GM15510 (cell line): ENCODE data around the gene GPR153.

Source experiments
- POLR2A ChIP-seq: IDR thresholded peaks from 3 replicates; pipeline ENCODE4 v1.6.1; 2011; ENCODE audit warnings: borderline replicate concordance; ENCODE audit not compliant: insufficient read length; ENCODE audit errors: extremely low read depth

GPR153 gene

DNA sequence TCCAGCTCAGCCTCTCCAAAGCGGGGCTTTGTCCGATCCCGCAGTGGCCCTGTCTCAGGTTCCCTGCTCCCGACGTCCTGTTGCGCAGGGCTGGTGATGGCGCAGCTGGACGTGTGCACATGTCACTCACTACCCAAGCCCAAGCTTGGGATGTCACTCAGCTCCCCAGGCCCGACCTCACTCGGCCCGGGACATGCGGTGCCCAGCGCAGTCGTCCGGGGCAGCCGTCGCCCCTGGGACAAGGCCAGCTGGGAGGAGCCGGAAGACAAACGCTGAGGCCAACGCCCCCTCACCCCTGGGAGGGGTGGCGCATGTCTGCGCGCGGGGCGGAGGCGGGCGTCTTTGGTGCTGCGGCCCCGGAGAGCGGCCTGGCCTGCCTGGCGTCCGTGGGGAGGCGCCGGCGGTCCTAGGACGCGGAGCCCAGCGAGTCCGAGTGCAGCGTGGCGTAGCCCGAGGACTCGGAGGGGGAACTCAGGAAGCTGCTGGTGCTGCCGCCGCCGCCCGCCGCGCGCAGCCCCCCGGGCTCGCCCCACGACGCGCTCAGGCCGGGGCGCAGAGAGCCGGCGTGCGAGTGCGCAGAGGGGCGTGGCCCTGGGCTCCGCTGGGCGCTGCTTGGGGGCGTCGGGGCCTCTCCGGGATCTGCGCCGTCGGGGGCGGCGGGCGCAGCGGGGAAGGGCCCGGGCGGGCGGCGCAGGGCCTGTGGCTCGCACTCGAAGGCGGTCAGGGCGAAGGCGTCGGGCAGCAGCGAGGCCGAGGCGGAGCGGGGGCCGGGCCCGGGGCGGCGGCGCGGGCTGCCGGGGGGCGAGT is 11.8 kb downstream of the GPR153 start:
- TF ChIP-seq POLR2A, result no peak

DNA sequence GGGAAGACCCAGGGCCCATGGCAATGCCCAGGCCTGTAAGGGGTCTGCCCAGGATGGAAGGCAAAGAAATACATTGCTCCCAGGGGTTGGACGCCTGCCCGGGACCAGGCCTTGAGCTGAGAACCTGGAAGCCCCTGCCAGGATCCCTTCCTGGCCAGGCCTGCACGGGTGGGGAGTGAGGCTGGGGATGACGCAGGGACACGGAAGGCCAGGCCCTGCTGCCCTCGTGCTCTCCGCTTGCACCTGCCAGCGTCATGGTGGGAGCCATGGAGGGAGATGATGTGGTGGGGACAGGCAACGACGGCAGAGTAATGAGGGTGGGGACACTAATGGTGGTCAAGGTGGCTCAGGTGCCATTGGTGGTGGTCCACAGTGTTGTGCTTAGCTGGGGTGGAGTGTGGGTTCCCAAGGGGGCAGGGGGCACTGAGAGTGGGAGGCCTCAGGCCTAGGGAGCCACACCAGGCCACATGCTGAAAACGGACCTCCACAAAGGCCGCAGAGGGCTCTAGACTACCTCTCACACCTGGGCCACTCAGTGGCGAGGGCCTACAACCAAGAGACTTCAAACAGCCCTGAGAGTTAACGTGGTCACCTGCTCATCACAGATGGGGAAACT is 12.6 kb downstream of the GPR153 start:
- no peak for TF ChIP-seq POLR2A

DNA sequence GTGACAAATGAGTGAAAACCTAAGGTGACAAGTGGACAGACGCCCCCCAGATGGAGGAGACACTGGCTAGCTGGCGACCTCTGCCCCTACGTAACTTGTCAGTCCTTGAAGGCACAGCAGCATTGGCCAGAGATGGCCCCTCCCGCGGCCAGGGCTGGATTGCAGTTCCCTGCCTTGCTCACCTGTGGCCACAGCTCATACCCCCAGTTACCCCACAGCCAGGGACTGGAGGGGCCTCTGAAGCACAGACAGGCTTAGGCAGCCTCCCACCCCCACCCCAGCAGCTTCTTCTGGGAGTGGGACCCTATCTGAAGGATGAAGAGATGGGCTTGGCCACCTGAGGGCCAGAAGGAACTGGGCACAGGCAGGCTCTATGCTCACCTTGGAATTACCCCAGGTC is 13.2 kb downstream of the GPR153 start:
- TF ChIP-seq POLR2A, result no peak

DNA sequence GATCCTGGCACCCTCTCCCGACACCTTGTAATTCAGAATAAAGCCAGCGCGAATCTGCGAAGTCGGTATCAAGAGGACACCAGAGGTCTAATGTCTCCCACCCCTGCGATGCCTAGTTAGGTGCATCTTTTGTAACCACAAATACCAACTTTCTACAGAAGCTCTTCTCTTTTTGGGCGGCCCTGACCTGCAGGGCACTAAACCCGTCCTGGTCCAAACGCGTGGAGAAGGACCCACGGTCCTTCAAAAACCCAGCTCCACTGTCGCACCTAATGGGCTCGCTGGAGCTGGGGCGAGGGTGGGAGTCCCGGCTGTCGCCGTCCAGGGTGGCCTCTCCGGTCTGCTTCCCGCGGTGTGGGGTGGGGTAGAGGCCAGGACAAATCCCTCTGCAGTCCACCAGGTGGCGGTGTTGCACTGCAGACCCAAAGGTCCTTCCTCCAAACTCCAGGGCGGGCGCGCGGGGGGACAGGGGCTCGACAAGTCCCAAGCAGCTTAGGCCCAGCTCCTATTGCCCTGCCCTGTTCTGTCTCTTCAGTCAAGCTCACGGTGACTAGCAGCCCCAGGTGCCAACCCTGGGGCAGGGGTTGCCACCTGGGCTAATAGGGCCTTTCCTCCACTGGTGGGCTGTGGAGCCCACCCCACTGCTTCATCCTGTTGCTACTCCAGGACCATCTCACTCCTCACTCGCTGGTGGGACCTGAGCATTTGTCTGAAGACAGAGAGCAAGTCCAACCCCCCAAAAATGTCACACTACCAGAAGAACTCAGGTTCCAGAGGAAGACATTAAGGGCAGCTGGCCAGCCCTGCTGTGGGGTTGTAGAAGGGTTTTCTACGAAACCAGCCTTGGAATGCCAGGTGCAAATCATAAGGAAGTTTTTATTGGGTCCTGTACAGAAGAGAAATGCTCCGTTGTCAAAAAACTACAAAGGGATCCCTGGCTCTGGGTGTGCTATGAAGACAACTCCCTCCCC is 14.1 kb downstream of the GPR153 start:
- TF ChIP-seq POLR2A, result no peak

DNA sequence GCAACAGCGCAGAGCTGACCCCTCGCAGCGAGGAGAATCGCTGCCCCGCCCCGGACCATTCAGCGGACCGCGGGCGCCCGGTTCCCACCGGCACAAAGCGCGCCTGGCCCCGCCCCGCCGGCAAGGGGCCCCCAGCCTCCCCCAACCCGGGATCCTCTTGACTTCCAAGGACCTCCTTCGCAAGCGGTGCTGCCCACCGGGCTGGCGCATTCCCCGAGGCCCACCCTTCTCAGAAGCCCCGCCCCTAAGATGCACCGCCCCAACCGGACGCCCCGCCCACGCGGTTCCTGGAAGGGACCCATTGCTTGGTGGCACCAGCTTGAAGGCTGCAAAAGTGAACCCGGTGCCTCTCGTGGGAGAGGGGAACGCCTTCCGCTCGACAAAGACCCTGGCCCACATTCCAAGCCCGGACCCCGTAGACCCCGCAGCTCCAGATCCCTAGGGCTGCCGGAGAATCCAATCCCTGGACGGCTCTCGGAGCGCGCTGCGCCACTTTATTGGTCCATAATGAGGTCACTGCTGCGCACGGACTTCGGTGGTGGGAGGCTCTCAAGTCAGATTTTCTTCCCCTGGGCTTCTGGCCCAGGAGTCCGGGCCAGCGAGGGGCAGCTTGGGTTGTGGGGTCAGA is 14.9 kb downstream of the GPR153 start:
- no peak for TF ChIP-seq POLR2A

DNA sequence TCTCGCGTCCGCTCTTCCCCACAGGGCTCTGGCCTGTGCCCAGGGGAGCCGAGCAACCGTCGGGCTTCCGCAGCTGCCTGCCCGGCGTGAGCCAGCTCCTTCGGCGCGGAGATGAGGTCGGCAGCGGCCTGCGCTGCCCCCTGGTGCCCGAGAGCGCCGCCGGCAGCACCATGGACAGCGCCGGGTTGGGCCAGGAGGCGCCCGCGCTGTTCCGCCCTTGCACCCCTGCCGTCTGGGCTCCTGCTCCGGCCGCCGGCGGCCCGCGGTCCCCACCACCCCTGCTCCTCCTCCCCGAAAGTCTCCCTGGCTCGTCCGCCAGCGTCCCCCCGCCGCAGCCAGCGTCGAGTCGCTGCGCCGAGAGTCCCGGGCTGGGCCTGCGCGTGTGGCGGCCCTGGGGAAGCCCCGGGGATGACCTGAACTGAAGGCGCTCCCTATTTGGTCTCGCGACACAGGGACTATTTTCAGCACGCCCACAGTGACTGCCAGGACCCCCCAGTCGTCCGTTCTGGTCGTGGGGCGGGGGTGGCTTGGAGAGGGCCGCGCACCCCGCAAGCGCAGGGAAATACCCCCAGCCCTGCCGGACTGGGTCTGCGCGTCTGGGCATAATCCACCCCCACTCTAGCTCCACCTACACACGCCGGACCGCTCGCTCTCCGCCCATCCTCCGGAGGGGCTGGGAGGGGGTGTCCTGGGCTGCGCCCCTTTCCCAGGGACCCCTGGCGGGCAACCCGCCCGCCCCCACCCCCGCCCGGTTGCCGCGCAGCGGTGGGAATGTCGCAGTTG is 15.6 kb downstream of the GPR153 start:
- no peak for TF ChIP-seq POLR2A

DNA sequence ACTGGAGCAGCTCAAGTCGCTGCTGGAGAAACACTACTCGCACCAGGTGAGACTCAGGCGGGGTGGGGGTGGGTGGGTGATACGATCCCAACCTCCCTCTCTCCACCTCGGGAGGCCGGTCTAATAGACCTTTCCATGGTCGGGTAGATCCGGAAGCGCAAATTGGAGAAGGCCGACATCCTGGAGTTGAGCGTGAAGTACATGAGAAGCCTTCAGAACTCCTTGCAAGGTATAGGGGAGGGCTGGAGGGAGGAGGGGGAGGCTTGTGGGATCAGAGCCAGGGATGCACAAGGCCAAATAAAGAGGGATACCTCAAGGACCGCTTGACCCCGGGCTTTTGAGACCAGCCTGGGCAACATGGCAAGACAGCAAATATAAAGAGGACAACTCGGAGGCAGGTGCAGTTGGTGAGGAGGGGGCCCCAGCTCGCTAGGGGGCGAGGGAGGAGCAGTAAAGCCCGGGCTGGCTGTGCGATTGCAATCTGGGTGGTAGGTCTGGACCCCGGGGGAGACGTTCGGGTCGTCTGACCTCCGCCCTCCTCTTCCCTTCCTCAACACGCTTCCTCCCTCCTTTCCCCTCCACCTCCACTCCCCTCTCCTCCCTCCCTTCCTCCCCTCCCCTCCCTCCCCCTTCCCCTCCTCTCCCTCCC is 16.4 kb downstream of the GPR153 start:
- TF ChIP-seq POLR2A, result no peak

DNA sequence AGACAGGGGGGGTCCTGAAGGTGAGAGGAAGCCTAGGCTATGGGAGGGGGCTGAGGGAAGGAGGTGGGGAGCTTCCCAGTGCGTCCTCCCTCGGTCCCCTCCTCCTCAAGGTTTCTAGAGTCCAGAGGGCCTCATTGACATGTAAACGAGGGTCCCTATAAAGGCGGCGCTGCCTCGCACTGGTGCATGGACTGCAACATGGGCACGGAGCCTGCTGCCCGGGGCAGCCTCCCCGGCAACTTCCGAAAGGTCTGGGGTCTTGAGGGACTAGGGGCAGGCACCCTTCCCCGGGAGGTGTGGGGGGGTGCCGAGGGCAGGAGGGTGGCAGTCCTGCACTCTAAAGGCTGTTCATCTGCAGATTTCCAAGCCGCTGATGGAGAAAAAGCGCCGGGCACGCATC is 16.9 kb downstream of the GPR153 start, which contains the start of gene HES3:
HES3 (plus strand) TSS at position 187 of the 400 bp plus-strand sequence; CDS start at position 374, 187 bp downstream.
- TF ChIP-seq POLR2A, result no peak

DNA sequence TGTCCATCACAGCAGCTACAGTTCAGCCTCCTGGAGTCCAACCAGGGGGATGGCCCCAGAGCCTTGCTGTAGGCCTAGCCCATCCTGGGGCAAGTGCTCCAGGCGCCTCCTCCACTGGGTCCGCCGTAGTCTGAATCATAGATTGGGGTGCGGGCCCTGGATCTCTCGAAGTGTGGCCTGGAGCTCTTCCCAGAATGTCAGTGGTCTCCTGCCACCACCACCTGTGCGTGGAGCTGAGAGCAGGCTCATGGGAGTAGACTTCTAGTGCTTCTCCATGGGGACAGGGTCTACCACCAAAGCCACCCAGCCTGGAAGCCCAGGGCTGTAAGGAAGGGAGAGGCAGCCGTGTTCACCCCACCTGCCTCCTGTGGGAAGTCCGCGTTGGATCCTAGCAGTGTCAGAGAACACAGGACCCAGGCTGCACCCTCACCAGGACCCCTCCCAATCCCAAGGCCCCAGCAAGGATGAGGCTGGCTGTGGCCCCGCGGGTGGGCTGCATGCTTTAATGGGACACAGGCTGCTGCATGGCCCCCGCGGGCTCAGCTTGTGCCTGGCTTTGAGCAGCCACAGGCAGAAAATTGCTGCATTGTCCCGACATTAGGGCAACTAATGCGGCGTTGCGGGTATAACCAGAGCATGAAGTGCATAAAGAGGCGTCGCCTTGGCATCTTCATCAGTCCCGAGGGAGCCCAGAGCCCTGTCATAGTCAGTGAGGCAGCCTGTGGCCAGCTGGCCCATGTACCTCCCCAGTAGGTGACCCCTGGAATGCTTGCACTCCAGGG is 17.7 kb downstream of the GPR153 start:
- no peak for TF ChIP-seq POLR2A

DNA sequence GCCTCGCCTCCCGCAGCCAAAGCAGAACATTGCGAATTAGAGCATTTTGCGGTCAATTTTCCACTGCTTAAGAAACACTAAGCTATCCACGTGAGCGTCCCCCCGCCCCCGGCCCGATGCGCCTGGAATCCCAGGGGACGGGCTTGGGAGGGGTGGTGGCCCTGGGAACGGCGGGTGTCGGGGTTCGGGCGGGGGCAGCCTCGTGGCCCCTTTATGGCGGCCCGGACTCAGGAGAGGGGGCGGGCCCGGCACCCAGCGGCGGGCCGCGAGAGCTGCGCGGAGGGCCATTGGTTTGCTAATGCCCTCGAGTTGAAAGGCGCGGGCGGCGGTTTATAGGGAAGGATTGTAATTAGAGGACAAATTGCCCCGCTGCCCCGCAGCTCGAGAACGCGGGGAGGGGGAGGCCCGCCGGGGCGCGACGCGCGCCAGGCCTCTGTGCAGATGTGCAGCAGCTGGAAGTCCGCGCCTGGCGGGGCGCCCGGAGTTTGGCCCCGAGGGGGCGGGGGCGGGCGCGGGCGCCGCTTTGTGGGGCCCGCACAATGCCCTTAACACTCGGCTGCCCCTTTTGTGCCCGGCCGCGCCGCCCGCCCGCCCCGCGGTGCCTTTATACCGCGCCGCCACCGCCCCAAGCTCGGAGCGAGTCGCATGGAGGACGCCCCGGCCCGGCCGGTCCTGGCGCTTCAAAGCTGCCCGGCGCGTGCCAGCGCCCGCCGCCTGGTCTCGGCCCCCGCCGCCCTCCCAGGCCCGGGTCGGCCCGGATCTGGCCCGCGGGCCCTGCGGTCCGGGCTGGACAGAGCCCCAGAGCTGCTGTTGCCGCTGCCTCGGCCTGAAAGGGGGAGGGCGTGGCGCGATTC is 18.8 kb downstream of the GPR153 start:
- TF ChIP-seq POLR2A, result no peak

DNA sequence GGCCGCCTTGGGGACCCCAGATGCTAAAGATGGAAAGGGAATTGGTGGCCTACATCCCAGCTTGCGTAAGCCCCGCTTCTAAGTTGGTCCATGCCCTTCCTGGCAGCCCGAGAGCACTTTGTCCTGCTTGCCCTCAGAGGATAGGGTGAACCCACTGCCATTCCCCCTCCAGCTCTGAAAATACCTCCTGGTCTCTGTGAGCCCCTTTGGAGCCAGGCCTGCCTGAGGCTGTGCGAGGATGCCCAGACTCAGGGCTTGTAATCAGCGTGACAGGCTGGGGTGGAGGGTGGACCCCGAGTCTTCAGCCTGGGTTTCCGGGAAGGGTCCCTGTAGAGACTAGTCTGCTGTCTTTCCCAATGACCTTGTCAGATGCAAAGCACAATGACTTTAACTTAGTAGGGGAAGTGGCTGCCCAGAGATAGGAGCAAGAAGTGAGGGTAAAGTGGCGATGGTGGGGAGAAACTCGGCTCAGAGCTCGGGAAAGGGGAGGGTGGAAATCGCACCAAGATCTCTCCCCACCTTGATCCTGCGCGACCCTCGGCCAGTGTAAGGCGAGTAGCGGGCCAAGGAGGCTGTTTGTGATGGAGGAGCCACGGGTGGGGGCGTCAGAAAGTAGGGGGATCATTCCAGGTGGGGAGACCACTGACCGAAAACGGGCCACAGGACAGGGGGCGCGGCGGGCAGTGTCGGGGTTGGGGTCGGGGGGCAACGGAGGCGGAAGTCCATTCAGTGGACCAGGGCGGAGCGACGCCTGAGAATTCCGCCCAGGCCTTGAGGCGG is 19.6 kb downstream of the GPR153 start:
- TF ChIP-seq POLR2A, result no peak
